Skeletal muscle satellite cell (primary cell): ENCODE measurements around the gene ALKBH7.
"Not testable (repeated sequence)": the region's sequence is repeated elsewhere in the genome, so short reads cannot be mapped to it uniquely, and the experiment has no call there.

Experiments used
- H3K27me3 ChIP-seq: 2 replicates; pipeline ENCODE4 v1.7.0; 2013; ENCODE audit warnings: low read length; ENCODE audit not compliant: control insufficient read depth, insufficient read depth
- H3K36me3 ChIP-seq: 2 replicates; pipeline ENCODE4 v1.7.0; 2013; ENCODE audit warnings: mild to moderate bottlenecking, control low read depth, low read length; ENCODE audit not compliant: insufficient read depth
- H3K4me1 ChIP-seq: 2 replicates; pipeline ENCODE4 v1.7.0; 2013; ENCODE audit warnings: low read length; ENCODE audit not compliant: control insufficient read depth, insufficient read depth
- H3K4me2 ChIP-seq: 2 replicates; pipeline ENCODE4 v1.7.0; 2013; ENCODE audit warnings: mild to moderate bottlenecking, low read length
- H3K4me3 ChIP-seq: 2 replicates; pipeline ENCODE4 v1.7.0; 2013; ENCODE audit warnings: low read length
- H3K9ac ChIP-seq: 2 replicates; pipeline ENCODE4 v1.7.0; 2013; ENCODE audit warnings: mild to moderate bottlenecking, low read depth, low read length, moderate library complexity
- H3K9me3 ChIP-seq: replicated peaks from 2 replicates; pipeline ENCODE4 v1.7.0; 2013; ENCODE audit warnings: mild to moderate bottlenecking, control low read depth, low read length

Gene ALKBH7

DNA sequence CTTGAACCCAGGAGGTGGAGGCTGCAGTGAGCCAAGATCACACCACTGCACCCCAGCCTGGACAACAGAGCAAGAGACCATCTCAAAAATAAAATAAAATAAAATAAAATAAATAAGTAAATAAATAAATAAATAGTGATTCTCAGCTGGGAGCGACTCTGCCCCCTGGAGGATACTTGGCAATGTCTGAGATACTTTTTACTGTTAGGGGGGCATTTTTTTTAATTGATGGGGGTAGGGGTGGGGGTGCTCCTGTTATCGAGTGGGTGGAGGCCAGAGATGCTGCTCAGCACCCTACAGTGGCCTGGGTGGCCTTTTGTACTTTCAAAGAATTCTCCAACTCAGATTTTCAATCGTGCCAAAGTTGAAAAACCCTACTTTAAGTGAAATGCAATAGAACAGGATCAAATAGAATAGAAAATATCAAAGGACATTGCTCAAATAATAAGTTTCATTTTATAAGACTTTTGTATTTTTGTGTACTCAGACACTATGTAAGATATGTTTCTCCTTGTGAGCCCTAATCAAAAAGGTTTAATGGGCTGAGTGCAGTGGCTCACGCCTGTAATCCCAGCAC lies 18.4 kb upstream of the ALKBH7 start:
- H3K36me3 ChIP-seq: no peaks in the 10 kb centered on the region
- no peaks in the 10 kb centered on the region for H3K27me3 ChIP-seq
- no peak overlapping the region for H3K4me2 ChIP-seq
- H3K4me1 ChIP-seq: peaks cover 7% of the 10 kb centered on the region
- H3K9ac ChIP-seq: no peak overlapping the region
- H3K4me3 ChIP-seq: no peak overlapping the region
- H3K9me3 ChIP-seq: no peaks in the 10 kb centered on the region

DNA sequence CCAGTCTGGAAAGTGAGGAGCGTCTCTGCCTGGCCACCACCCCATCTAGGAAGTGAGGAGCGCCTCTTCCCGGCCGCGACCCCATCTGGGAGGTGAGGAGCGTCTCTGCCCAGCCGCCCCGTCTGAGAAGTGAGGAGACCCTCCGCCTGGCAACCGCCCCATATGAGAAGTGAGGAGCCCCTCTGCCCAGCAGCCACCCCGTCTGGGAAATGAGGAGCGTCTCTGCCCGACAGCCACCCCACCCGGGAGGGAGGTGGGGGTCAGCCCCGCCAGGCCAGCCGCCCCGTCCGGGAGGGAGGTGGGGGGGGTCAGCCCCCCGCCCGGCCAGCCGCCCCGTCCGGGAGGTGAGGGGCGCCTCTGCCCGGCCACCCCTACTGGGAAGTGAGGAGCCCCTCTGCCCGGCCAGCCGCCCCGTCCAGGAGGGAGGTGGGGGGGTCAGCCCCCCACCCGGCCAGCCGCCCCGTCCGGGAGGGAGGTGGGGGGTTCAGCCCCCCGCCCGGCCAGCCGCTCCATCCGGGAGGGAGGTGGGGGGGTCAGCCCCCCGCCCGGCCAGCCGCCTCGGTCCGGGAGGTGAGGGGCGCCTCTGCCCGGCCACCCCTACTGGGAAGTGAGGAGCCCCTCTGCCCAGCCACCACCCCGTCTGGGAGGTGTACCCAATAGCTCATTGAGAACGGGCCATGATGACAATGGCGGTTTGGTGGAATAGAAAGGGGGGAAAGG lies 17.1 kb upstream of the ALKBH7 start:
- H3K4me3 ChIP-seq, H3K4me1 ChIP-seq, H3K9ac ChIP-seq, H3K9me3 ChIP-seq, H3K4me2 ChIP-seq, H3K27me3 ChIP-seq, H3K36me3 ChIP-seq: not testable (repeated sequence)

DNA sequence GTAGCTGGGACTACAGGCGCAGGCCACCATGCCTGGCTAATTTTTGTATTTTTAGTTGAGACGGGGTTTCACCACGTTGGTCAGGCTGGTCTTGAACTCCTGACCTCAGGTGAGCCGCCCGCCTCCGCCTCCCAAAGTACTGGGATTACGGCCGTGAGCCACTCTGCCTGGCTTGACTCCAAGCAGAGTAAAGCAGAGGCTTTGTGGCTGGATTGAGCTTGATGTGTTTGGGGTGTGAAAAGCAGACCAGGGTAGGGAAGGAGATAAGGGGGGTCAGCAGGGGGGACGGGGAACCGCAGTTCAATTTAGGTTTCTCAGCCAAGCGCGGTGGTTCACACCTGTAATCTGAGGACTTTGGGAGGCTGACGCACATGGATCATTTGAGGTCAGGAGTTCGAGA lies 15.4 kb upstream of the ALKBH7 start:
- Histone ChIP-seq H3K27me3 (no peaks in the 10 kb centered on the region), H3K4me2 (no peak overlapping the region), H3K36me3 (no peaks in the 10 kb centered on the region), H3K4me3 (no peak overlapping the region), H3K9ac (no peak overlapping the region), H3K9me3 (no peaks in the 10 kb centered on the region), H3K4me1 (peaks cover 8% of the 10 kb centered on the region)

DNA sequence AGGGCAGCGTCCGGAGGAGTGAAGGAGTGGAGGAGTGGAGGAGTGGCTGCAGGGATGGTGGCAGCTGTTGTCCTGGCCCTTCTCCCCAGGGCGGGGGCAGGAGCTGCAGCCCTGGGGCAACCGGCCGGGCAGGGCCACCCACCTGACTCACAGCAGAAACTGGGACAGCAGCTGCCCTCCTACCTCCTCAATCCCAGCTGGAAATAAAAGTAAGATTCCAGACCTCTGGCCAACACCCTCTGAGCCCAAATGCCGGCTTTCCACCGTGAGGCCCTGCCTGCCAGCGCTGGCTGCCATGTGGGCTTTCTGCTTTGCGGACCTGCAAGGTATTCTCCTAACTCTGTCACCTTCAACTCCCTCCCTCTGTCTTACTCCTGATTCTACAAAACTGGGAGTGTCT lies 14.6 kb upstream of the ALKBH7 start:
- peaks cover 16% of the 10 kb centered on the region for H3K4me1 ChIP-seq
- H3K9me3 ChIP-seq: no peaks in the 10 kb centered on the region
- no peak overlapping the region for H3K9ac ChIP-seq
- H3K4me3 ChIP-seq: no peak overlapping the region
- H3K27me3 ChIP-seq: no peaks in the 10 kb centered on the region
- no peaks in the 10 kb centered on the region for H3K36me3 ChIP-seq
- H3K4me2 ChIP-seq: no peak overlapping the region

DNA sequence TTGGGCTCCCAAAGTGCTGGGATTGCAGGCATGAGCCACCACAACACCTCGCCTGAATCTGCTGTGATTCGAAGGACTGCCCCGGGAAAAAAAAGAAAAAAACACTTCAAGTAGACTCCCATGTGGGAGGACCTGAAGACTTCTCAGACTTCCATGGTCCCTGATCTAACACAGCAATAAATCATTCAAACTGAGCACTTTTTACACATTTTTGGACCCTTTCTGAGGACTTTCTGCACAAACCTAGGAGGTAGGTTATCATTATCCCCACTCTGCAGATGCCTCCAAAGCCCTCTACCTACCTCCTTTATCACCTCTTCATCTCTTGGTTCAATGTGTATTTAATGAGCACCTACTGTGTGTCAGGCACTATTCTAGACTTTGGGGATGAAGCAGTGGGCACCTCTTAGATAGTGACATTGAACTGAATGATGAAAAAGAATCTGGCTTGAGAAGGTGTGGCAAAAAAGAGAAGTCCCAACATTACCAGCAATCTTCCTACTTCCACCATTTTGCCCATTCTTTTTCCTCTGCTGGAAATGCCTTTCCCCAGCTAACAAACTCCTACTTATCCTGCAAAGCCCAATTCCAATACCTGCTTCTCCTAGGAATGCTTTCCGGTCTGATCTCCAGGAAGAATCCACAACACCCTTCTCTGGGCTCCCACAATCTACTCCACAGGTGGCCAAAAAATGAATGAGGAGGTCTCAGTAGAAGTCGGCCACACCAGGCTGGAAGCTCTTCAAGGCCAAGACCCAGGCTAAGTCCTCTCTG lies 12.8 kb upstream of the ALKBH7 start:
- no peak overlapping the region for H3K4me2 ChIP-seq
- H3K9ac ChIP-seq: no peak overlapping the region
- peaks cover 16% of the 10 kb centered on the region for H3K4me1 ChIP-seq
- H3K9me3 ChIP-seq: no peaks in the 10 kb centered on the region
- H3K4me3 ChIP-seq: no peak overlapping the region
- peaks cover 4% of the 10 kb centered on the region for H3K36me3 ChIP-seq
- H3K27me3 ChIP-seq: no peaks in the 10 kb centered on the region

DNA sequence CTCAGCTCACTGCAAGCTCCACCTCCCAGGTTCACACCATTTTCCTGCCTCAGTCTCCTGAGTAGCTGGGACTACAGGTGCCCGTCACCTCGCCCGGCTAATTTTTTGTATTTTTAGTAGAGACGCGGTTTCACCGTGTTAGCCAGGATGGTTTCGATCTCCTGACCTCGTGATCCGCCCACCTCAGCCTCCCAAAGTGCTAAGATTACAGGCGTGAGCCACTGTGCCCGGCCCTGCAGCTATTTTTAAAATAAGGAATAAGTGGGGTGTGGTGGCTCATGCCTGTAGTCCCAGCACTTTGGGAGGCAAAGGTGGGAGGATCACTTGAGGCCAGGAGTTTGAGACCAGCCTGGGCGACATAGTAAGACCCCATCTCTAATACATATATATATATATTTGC lies 12.1 kb upstream of the ALKBH7 start:
- not testable (repeated sequence) for H3K9me3 ChIP-seq, H3K27me3 ChIP-seq, H3K36me3 ChIP-seq, H3K4me3 ChIP-seq, H3K4me2 ChIP-seq, H3K9ac ChIP-seq
- H3K4me1 ChIP-seq: peaks cover 16% of the 10 kb centered on the region

DNA sequence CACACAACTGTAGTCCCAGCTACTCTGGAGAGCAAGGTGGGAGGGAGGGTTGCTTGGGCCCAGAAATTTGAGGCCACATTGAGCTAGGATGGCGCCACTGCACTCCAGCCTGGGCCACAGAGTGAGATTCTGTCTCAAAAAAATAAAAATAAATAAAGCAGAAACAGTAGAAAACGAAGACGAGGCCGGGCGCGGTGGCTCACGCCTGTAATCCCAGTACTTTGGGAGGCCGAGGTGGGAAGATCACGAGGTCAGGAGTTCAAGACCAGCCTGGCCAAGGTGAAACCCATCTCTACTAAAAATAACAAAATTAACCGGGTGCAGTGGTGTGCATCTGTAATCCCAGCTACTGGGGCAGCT lies 11.8 kb upstream of the ALKBH7 start:
- not testable (repeated sequence) for H3K9me3 ChIP-seq, H3K9ac ChIP-seq, H3K27me3 ChIP-seq
- Histone ChIP-seq H3K36me3 (peaks cover 12% of the 10 kb centered on the region), H3K4me2 (peak overlapping the region; percentile 54), H3K4me1 (peaks cover 16% of the 10 kb centered on the region), H3K4me3 (peak overlapping the region; percentile 94)

DNA sequence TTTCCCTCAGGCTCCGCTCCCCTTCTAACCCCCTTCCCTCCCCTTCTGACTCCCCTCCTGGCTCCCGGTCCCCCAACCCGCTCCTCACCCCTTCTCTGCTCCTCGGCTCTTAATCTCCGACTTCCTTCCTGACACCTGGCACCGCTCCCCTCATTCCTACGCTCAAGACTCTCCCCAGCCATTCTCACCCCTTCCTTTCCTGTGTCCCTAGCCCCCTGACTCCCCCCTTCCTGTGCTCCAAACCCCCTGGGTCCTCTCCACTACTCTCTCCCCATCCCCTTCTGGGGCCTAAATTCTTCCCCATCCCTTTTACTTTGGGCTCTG lies 10.6 kb upstream of the ALKBH7 start:
- peaks cover 19% of the 10 kb centered on the region for H3K36me3 ChIP-seq
- H3K4me3 ChIP-seq: peak overlapping the region; percentile 94
- no peaks in the 10 kb centered on the region for H3K27me3 ChIP-seq
- H3K9me3 ChIP-seq: no peaks in the 10 kb centered on the region
- H3K9ac ChIP-seq: peak overlapping the region; percentile 88
- H3K4me1 ChIP-seq: peaks cover 16% of the 10 kb centered on the region
- H3K4me2 ChIP-seq: peak overlapping the region; percentile 88

DNA sequence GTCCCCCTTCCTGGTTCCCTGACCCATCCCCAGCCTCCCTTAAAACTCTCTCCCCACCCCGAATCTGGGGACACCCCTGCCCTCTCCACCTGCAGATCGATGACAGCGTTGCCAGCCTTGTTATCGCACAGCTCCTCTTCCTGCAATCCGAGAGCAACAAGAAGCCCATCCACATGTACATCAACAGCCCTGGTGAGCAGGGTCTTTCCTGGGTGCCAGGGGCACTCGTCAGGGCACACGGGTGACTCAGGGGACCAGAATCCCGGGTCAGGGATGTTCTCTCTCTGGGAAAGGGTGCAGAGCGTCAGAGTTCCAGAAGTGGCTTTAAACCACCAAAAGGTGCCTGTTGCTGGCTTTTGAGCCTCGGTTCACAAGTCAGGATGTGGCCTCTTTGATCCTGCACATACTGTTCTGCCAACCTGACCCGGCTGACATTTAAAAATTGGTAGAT lies 10.2 kb upstream of the ALKBH7 start:
- H3K4me2 ChIP-seq: peak overlapping the region; percentile 88
- peak overlapping the region; percentile 94 for H3K4me3 ChIP-seq
- H3K36me3 ChIP-seq: peaks cover 19% of the 10 kb centered on the region
- H3K27me3 ChIP-seq: no peaks in the 10 kb centered on the region
- H3K4me1 ChIP-seq: peaks cover 16% of the 10 kb centered on the region
- no peaks in the 10 kb centered on the region for H3K9me3 ChIP-seq
- H3K9ac ChIP-seq: peak overlapping the region; percentile 88

DNA sequence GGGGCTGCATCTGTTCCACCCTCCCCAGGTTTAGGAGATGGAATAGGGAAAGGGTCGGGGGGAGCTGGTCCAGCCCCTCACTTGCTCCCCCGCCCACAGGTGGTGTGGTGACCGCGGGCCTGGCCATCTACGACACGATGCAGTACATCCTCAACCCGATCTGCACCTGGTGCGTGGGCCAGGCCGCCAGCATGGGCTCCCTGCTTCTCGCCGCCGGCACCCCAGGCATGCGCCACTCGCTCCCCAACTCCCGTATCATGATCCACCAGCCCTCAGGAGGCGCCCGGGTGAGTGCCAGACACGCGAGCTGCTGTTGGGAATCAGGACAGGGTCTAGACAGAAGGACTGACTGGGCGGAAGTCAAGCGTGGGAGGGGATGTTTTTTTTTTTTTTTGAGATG lies 8.2 kb upstream of the ALKBH7 start:
- Histone ChIP-seq H3K9me3 (no peaks in the 10 kb centered on the region), H3K4me1 (peaks cover 9% of the 10 kb centered on the region), H3K4me2 (no peak overlapping the region), H3K4me3 (no peak overlapping the region), H3K36me3 (peaks cover 29% of the 10 kb centered on the region), H3K27me3 (no peaks in the 10 kb centered on the region), H3K9ac (no peak overlapping the region)

DNA sequence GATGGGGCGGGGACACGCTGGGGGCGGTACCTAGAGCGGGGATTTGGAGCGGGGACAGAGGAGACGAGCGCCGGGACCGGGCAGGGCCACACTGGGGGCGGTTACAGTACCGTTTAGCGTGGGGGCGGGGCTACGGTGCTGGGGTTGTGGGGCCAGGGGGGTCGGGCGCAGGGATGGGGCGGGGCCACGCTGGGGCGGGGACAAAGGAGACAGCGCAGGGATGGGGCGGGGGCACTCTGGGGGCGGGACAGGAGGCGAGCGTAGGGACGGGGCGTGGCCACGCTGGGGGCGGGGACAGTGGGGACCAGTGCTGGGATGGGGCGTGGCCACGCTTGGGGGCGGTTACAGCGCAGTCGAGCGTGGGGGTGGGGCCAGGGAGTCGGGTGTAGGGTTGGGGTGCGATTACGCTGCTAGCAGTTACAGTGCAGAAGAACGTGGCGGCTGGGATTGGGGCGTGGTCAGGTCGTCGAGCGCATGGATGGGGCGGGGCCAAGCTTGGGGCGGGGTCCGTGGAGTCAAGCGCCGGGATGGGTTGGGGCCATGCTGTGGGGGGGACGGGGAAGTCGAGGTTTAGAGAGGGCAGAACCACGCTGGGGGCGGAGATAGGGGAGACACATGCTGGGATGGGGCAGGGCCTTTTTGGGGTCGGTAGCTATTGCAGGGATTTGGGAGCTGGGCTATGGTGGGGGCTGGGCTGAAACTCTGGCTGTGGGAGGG lies 660 bp downstream of the ALKBH7 start:
- H3K36me3 ChIP-seq: peaks cover 8% of the 10 kb centered on the region
- peak overlapping the region; percentile 86 for H3K9ac ChIP-seq
- peaks cover 16% of the 10 kb centered on the region for H3K4me1 ChIP-seq
- H3K4me2 ChIP-seq: peak overlapping the region; percentile 88
- no peaks in the 10 kb centered on the region for H3K9me3 ChIP-seq
- no peaks in the 10 kb centered on the region for H3K27me3 ChIP-seq
- H3K4me3 ChIP-seq: peak overlapping the region; percentile 88
